Cardiac fibroblast (primary cell): ENCODE measurements around the gene OR5B12.

Experiments used
- DNase-seq, 2 donors: peaks; one replicate each; pipeline versions ENCODE4 v3.0.0 to v3.0.0-alpha.2; 2010; ENCODE audit warnings: low read depth in 2 of 2
- H3K4me3 ChIP-seq, 2 donors: replicated peaks in 1 of 2; 1 replicate in 1 of 2; 2 replicates in 1 of 2; pipeline ENCODE4 v1.5.1; 2011; ENCODE audit warnings: low read depth in 2 of 2, low read length in 2 of 2, mild to moderate bottlenecking in 2 of 2, moderate library complexity in 1 of 2
- CTCF ChIP-seq: IDR thresholded peaks from one replicate; pipeline ENCODE4 v1.5.1; 2011; ENCODE audit warnings: low read depth, mild to moderate bottlenecking, low read length, inconsistent platforms

Gene OR5B12

GRCh38 chr11:58451585-58451984 lies 9.5 kb upstream of the OR5B12 start:
- no peak overlapping the region for H3K4me3 ChIP-seq
- no peak for DNase-seq
- no peak for TF ChIP-seq CTCF

- no peak overlapping the region for H3K4me3 ChIP-seq
- DNase-seq: no peak
These were observed 4.3 kb upstream of the OR5B12 start for GRCh38 chr11:58446294-58446693.

GRCh38 chr11:58444300-58444699 lies 2.3 kb upstream of the OR5B12 start:
- no peak overlapping the region for H3K4me3 ChIP-seq
- no peak for DNase-seq
- no peak for TF ChIP-seq CTCF

More at GRCh38 chr11:58446294-58446693, 4.3 kb upstream of the OR5B12 start:
- no peak for TF ChIP-seq CTCF

- no peak for TF ChIP-seq CTCF
- H3K4me3 ChIP-seq: no peak overlapping the region
- DNase-seq: no peak
These were observed 3.5 kb downstream of the OR5B12 start for GRCh38 chr11:58438486-58438885.

- H3K4me3 ChIP-seq: no peak overlapping the region
- DNase-seq: no peak
- no peak for TF ChIP-seq CTCF
These were observed 7.8 kb downstream of the OR5B12 start for GRCh38 chr11:58434217-58434616.

- no peak for TF ChIP-seq CTCF
- no peak overlapping the region for H3K4me3 ChIP-seq
- DNase-seq: no peak
These were observed 8.3 kb downstream of the OR5B12 start for GRCh38 chr11:58433638-58434203.

- DNase-seq: no peak
- H3K4me3 ChIP-seq: no peak overlapping the region
- no peak for TF ChIP-seq CTCF
These were observed 12.8 kb downstream of the OR5B12 start for GRCh38 chr11:58429273-58429672.
